ENCODE results near the gene CLEC20A. TPM values are rescaled to one million over a fixed set of nuclear protein-coding genes. Genes with fewer than 3 reads are reported as not detected.
"Not testable (repeated sequence)": the region's sequence is repeated elsewhere in the genome, so short reads cannot be mapped to it uniquely, and the experiment has no call there.

The CLEC20A gene
- total RNA-seq, 1 experiment from 2014 or later: not detected

- ChIA-PET POLR2A (no interaction called here), CTCF (interaction anchor here (0.6 to 12.8 kb wide), 6 partner anchors 19 to 497 kb away, joined by 3 to 309 read pairs (median 64); no protein-coding TSS in a partner anchor)
- Mint-ChIP-seq H3K4me1 (ENCODE audit: insufficient read depth, unreplicated experiment) (no peaks in the 10 kb centered on the region), H3K36me3 (ENCODE audit: insufficient read depth, unreplicated experiment) (no peaks in the 10 kb centered on the region), H3K9me3 (ENCODE audit: unreplicated experiment) (no peaks in the 10 kb centered on the region), H3K27me3 (ENCODE audit: insufficient read depth, unreplicated experiment) (no peaks in the 10 kb centered on the region), H3K27ac (ENCODE audit: low read depth, unreplicated experiment) (no peak overlapping the region), H3K4me3 (ENCODE audit: unreplicated experiment) (no peak overlapping the region)
- no peak for DNase-seq (ENCODE audit: unreplicated experiment)
- TF ChIP-seq CTCF (IDR thresholded peaks at IDR 0.05; ENCODE audit: unreplicated experiment): no peak
- BruUV-seq (replicated peaks): no TSS peak
- intact Hi-C loops (cut with micrococcal nuclease): no loop called here
Measured at GRCh38 chr1:178506177-178506576, 9.4 kb upstream of the CLEC20A start.

- Mint-ChIP-seq H3K27me3 (ENCODE audit: insufficient read depth, unreplicated experiment) (no peaks in the 10 kb centered on the region), H3K27ac (ENCODE audit: low read depth, unreplicated experiment) (no peak overlapping the region), H3K4me3 (ENCODE audit: unreplicated experiment) (no peak overlapping the region), H3K36me3 (ENCODE audit: insufficient read depth, unreplicated experiment) (no peaks in the 10 kb centered on the region), H3K9me3 (ENCODE audit: unreplicated experiment) (no peaks in the 10 kb centered on the region), H3K4me1 (ENCODE audit: insufficient read depth, unreplicated experiment) (no peaks in the 10 kb centered on the region)
- POLR2A ChIA-PET: interaction anchor here (0.6 to 0.7 kb wide), 2 partner anchors 49 to 183 kb away, joined by 3 to 4 read pairs; no protein-coding TSS in a partner anchor
- CTCF ChIA-PET: interaction anchor here (0.6 to 12.8 kb wide), 17 partner anchors 9 to 601 kb away, joined by 3 to 309 read pairs (median 6); partner anchors contain the start of gene TEX35
- TF ChIP-seq CTCF (IDR thresholded peaks at IDR 0.05; ENCODE audit: unreplicated experiment): no peak
- BruUV-seq (replicated peaks): no TSS peak
- no peak for DNase-seq (ENCODE audit: unreplicated experiment)
- intact Hi-C loops (cut with micrococcal nuclease): no loop called here
Measured at GRCh38 chr1:178504286-178504685, 7.5 kb upstream of the CLEC20A start.

GRCh38 chr1:178503849-178504248 is 7.1 kb upstream of the CLEC20A start:
- no peaks in the 10 kb centered on the region for H3K36me3 Mint-ChIP-seq (ENCODE audit: insufficient read depth, unreplicated experiment)
- no peaks in the 10 kb centered on the region for H3K4me1 Mint-ChIP-seq (ENCODE audit: insufficient read depth, unreplicated experiment)
- no peak for TF ChIP-seq CTCF (IDR thresholded peaks at IDR 0.05; ENCODE audit: unreplicated experiment)
- H3K27me3 Mint-ChIP-seq (ENCODE audit: insufficient read depth, unreplicated experiment): no peaks in the 10 kb centered on the region
- no TSS peak for BruUV-seq (replicated peaks)
- no peaks in the 10 kb centered on the region for H3K9me3 Mint-ChIP-seq (ENCODE audit: unreplicated experiment)
- no peak overlapping the region for H3K4me3 Mint-ChIP-seq (ENCODE audit: unreplicated experiment)
- intact Hi-C loops (cut with micrococcal nuclease): no loop called here
- no peak overlapping the region for H3K27ac Mint-ChIP-seq (ENCODE audit: low read depth, unreplicated experiment)
- CTCF ChIA-PET: interaction anchor here (0.6 to 12.8 kb wide), 20 partner anchors 8 to 1550 kb away, joined by 3 to 309 read pairs (median 4); partner anchors contain the start of gene TEX35
- no peak for DNase-seq (ENCODE audit: unreplicated experiment)
- POLR2A ChIA-PET: interaction anchor here (0.6 to 0.7 kb wide), 2 partner anchors 49 to 383 kb away, joined by 3 read pairs; no protein-coding TSS in a partner anchor

GRCh38 chr1:178503316-178503715 is 6.6 kb upstream of the CLEC20A start:
- H3K9me3 Mint-ChIP-seq (ENCODE audit: unreplicated experiment); H3K27ac Mint-ChIP-seq (ENCODE audit: low read depth, unreplicated experiment); H3K4me3 Mint-ChIP-seq (ENCODE audit: unreplicated experiment); DNase-seq (ENCODE audit: unreplicated experiment); BruUV-seq (replicated peaks); H3K27me3 Mint-ChIP-seq (ENCODE audit: insufficient read depth, unreplicated experiment); intact Hi-C loops (cut with micrococcal nuclease); H3K36me3 Mint-ChIP-seq (ENCODE audit: insufficient read depth, unreplicated experiment); H3K4me1 Mint-ChIP-seq (ENCODE audit: insufficient read depth, unreplicated experiment): not testable (repeated sequence)
- POLR2A ChIA-PET: interaction anchor here (0.7 kb wide), 1 partner anchor 382 kb away, joined by 3 read pairs; no protein-coding TSS in a partner anchor
- CTCF ChIA-PET: interaction anchor here (0.6 to 12.8 kb wide), 18 partner anchors 8 to 1550 kb away, joined by 3 to 309 read pairs (median 4); partner anchors contain the start of gene TEX35
